NCI-H146 (cell line): Measurements from ENCODE around the gene PCDHA13.
"Not testable (repeated sequence)": the region's sequence is repeated elsewhere in the genome, so short reads cannot be mapped to it uniquely, and the experiment has no call there.

ENCODE experiments used
- DNase-seq: peaks from one replicate; lab custom pipeline; 2025; lab: John Stamatoyannopoulos, UW

Gene PCDHA13, protein sequence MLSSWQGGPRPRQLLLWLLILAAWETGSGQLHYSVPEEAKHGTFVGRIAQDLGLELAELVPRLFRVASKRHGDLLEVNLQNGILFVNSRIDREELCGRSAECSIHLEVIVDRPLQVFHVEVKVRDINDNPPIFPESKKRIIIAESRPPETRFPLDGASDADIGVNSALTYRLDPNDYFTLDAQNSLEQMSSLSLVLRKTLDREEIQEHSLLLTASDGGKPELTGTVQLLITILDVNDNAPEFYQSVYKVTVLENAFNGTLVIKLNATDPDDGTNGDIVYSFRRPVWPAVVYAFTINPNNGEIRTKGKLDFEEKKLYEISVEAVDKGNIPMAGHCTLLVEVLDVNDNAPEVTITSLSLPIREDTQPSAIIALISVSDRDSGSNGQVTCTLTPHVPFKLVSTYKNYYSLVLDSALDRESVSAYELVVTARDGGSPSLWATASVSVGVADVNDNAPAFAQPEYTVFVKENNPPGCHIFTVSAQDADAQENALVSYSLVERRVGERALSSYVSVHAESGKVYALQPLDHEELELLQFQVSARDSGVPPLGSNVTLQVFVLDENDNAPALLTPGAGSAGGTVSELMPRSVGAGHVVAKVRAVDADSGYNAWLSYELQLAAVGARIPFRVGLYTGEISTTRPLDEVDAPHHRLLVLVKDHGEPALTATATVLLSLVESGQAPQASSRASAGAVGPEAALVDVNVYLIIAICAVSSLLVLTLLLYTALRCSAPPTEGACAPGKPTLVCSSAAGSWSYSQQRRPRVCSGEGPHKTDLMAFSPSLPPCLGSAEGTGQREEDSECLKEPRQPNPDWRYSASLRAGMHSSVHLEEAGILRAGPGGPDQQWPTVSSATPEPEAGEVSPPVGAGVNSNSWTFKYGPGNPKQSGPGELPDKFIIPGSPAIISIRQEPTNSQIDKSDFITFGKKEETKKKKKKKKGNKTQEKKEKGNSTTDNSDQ

DNA sequence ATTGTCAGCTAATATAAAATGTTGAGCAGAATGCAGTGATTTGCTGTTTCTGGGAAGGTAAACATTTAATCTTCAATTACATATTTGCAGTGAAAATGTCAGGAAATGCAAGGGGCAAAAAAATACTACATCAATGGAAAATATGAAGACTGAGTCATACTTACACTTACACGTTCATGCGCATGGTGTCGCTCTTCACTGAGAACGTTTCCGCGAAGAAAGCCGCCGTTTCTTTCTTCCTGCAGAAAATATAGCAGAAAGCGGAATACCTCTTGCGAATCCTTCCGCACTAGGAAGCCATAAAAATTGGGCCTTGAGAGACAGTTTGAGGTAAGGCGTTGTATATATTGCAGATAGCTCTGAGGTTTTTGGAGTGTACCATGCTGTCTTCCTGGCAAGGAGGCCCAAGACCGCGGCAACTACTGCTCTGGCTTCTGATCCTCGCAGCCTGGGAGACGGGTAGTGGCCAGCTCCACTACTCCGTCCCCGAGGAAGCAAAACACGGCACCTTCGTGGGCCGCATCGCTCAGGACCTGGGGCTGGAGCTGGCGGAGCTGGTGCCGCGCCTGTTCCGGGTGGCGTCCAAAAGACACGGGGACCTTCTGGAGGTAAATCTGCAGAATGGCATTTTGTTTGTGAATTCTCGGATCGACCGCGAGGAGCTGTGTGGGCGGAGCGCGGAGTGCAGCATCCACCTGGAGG, at the start of gene PCDHA13:
Gene PCDHA13 (plus strand): TSS at position 236 of the 702 bp plus-strand sequence. CDS start 145 bp downstream, at position 381.
- DNase-seq: no peak

- DNase-seq: no peak
Measured at GRCh38 chr5:140833993-140834392, 47.9 kb upstream of the PCDHA13 start, which contains the start of gene PCDHA7. PCDHA7 (plus strand) TSS chr5:140834269; CDS start chr5:140834384, 115 bp downstream.

DNA sequence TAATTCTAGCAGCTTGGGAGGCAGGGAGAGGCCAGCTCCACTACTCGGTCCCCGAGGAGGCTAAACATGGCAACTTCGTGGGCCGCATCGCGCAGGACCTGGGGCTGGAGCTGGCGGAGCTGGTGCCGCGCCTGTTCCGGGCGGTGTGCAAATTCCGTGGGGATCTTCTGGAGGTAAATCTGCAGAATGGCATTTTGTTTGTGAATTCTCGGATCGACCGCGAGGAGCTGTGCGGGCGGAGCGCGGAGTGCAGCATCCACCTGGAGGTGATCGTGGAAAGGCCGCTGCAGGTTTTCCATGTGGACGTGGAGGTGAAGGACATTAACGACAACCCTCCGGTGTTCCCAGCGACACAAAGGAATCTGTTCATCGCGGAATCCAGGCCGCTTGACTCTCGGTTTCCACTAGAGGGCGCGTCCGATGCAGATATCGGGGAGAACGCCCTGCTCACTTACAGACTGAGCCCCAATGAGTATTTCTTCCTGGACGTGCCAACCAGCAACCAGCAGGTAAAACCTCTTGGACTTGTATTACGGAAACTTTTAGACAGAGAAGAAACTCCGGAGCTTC, 47.4 kb upstream of the PCDHA13 start:
- DNase-seq: not testable (repeated sequence)

DNA sequence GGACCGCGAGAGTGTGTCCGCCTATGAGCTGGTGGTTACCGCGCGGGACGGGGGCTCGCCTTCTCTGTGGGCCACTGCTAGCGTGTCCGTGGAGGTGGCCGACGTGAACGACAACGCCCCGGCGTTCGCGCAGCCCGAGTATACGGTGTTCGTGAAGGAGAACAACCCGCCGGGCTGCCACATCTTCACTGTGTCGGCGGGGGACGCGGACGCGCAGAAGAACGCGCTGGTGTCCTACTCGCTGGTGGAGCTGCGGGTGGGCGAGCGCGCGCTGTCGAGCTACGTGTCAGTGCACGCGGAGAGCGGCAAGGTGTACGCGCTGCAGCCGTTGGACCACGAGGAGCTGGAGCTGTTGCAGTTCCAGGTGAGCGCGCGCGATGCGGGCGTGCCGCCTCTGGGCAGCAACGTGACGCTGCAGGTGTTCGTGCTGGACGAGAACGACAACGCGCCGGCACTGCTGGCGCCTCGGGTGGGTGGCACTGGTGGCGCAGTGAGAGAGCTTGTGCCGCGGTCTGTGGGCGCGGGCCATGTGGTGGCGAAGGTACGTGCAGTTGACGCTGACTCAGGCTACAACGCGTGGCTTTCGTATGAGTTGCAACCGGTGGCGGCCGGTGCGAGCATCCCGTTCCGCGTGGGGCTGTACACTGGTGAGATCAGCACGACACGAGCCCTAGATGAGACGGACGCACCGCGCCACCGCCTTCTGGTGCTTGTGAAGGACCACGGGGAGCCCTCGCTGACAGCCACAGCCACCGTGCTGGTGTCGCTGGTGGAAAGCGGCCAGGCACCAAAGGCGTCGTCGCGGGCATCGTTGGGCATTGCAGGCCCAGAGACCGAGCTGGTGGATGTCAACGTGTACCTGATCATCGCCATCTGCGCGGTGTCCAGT, 46.1 kb upstream of the PCDHA13 start:
- DNase-seq: no peak

GRCh38 chr5:140840978-140841962, 40.7 kb upstream of the PCDHA13 start, which contains the start of gene PCDHA8:
PCDHA8 (plus strand) TSS chr5:140841187; CDS start chr5:140841322, 135 bp downstream.
- DNase-seq: no peak

DNA sequence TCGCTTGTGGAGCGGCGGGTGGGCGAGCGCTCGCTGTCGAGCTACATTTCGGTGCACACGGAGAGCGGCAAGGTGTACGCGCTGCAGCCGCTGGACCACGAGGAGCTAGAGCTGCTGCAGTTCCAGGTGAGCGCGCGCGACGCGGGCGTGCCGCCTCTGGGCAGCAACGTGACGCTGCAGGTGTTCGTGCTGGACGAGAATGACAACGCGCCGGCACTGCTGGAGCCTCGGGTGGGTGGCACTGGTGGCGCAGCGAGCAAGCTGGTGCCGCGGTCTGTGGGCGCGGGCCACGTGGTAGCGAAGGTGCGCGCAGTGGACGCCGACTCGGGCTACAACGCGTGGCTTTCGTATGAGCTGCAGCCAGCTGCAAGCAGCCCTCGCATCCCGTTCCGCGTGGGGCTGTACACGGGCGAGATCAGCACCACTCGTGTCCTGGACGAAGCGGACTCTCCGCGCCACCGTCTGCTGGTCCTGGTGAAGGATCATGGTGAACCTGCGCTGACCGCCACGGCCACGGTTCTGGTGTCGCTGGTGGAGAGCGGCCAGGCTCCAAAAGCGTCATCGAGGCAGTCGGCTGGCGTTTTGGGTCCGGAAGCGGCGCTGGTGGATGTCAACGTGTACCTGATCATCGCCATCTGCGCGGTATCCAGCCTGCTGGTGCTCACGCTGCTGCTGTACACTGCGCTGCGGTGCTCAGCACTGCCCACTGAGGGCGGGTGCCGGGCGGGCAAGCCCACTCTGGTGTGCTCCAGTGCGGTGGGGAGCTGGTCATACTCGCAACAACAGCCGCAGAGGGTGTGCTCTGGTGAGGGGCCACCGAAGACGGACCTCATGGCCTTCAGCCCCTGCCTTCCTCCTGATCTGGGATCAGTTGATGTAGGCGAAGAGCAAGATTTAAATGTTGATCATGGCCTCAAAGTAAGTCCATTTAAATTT, 38.9 kb upstream of the PCDHA13 start:
- no peak for DNase-seq

- DNase-seq: not testable (repeated sequence)
Measured at GRCh38 chr5:140848139-140849102, 33.5 kb upstream of the PCDHA13 start, which contains the start of gene PCDHA9. PCDHA9 (plus strand) TSS chr5:140848382; CDS start chr5:140848496, 114 bp downstream.

- not testable (repeated sequence) for DNase-seq
Measured at GRCh38 chr5:140849831-140850634, 31.9 kb upstream of the PCDHA13 start.

GRCh38 chr5:140855772-140856674, 25.9 kb upstream of the PCDHA13 start, which contains the start of gene PCDHA10:
PCDHA10 (plus strand) TSS chr5:140855897; CDS start chr5:140856049, 152 bp downstream.
- no peak for DNase-seq

GRCh38 chr5:140857177-140857986, 24.5 kb upstream of the PCDHA13 start:
- DNase-seq: no peak

DNA sequence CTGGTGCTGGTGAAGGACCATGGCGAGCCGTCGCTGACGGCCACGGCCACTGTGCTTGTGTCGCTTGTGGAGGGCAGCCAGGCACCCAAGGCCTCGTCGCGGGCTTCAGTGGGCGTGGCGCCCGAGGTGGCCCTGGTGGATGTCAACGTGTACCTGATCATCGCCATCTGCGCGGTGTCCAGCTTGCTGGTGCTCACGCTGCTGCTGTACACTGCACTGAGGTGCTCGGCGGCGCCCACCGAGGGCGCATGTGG, 24.0 kb upstream of the PCDHA13 start:
- no peak for DNase-seq

GRCh38 chr5:140862441-140863295, 19.3 kb upstream of the PCDHA13 start:
- no peak for DNase-seq
